Endodermal cell (in vitro differentiated cells): Measurements from ENCODE around the gene HDAC11. TPM values are rescaled to one million over a fixed set of nuclear protein-coding genes. Genes with fewer than 3 reads are reported as not detected.
A peak's percentile ranks its signal among the peaks of the same experiment; 100 is the strongest.

Experiments used
- DNase-seq: peaks from one replicate; pipeline ENCODE4 v3.0.0-alpha.2; 2017
- H3K27ac ChIP-seq: 2 replicates; pipeline ENCODE4 v1.5.1; 2013; ENCODE audit warnings: mild to moderate bottlenecking, low read depth, low read length, moderate library complexity
- H3K27me3 ChIP-seq: 2 replicates; pipeline ENCODE4 v1.6.1; 2013; ENCODE audit warnings: mild to moderate bottlenecking, low read length, moderate library complexity; ENCODE audit not compliant: insufficient read depth, control insufficient read depth, poor library complexity, severe bottlenecking
- H3K36me3 ChIP-seq: 2 replicates; pipeline ENCODE4 v1.7.0; 2013; ENCODE audit warnings: mild to moderate bottlenecking, low read length, moderate library complexity; ENCODE audit not compliant: control insufficient read depth, insufficient read depth
- H3K4me1 ChIP-seq: one replicate; pipeline ENCODE4 v1.7.0; 2013; ENCODE audit warnings: low read length; ENCODE audit not compliant: control insufficient read depth, insufficient read depth
- H3K4me3 ChIP-seq: 2 replicates; pipeline ENCODE4 v1.5.1; 2013; ENCODE audit warnings: mild to moderate bottlenecking, low read length, moderate library complexity
- H3K9ac ChIP-seq: 2 replicates; pipeline ENCODE4 v1.6.1; 2013; ENCODE audit warnings: mild to moderate bottlenecking, low read length, moderate library complexity; ENCODE audit not compliant: poor library complexity, severe bottlenecking; ENCODE audit errors: extremely low read depth
- H3K9me3 ChIP-seq: 2 replicates; pipeline ENCODE4 v1.6.1; 2013; ENCODE audit warnings: mild to moderate bottlenecking, low read length, moderate library complexity; ENCODE audit not compliant: control insufficient read depth
- H3K27ac Mint-ChIP-seq: 2 replicates; pipeline ENCODE4 v1.8.0; 2020; ENCODE audit warnings: mixed read lengths
- H3K27me3 Mint-ChIP-seq: 2 replicates; pipeline ENCODE4 v1.8.0; 2021; ENCODE audit warnings: mild to moderate bottlenecking, mixed read lengths; ENCODE audit not compliant: insufficient read depth
- H3K36me3 Mint-ChIP-seq: 2 replicates; pipeline ENCODE4 v1.8.0; 2020; ENCODE audit warnings: low read depth, mixed read lengths
- H3K4me1 Mint-ChIP-seq: 2 replicates; pipeline ENCODE4 v1.8.0; 2020; ENCODE audit warnings: mixed read lengths
- H3K4me3 Mint-ChIP-seq: 2 replicates; pipeline ENCODE4 v1.8.0; 2020; ENCODE audit warnings: mild to moderate bottlenecking, moderate library complexity, mixed read lengths
- H3K9me3 Mint-ChIP-seq: 2 replicates; pipeline ENCODE4 v1.8.0; 2020; ENCODE audit warnings: mild to moderate bottlenecking, mixed read lengths
- CTCF ChIP-seq: fragments of 200-600 bp; sonication (generic); conservative IDR thresholded peaks from 2 replicates; pipeline ENCODE4 v1.5.0; 2021; ENCODE audit warnings: antibody characterized with exemption, mild to moderate bottlenecking
- WGBS, 2 experiments: methylation state at CpG; one replicate each; pipeline versions ENCODE4 v1.1.5 to v1.1.7; 2013; ENCODE audit warnings: missing lambda C conversion rate in 2 of 2, mixed read lengths in 1 of 2; ENCODE audit not compliant: insufficient coverage in 1 of 2, insufficient read length in 1 of 2; 5-methylcytosine and 5-hydroxymethylcytosine counted together
- total RNA-seq, 2 donors: library from RNA; stranded (reverse); fragmentation: NEBNext Ultra II Directional in 1 of 2; extraction: Animal tissue kit (Norgen Biotek cat#: 25700) in 1 of 2; gene quantifications; 2 replicates in 1 of 2; 3 replicates in 1 of 2; pipeline ENCODE4 v1.2.1, GENCODE V29; 2021

Gene HDAC11
- total RNA-seq, 2 donors from 2014 or later = 17.0 to 17.1 TPM

GRCh38 chr3:13493867-13494441, 13.8 kb downstream of the HDAC11 start:
- Mint-ChIP-seq H3K27ac (no peak overlapping the region), H3K4me1 (peaks cover 2% of the 10 kb centered on the region), H3K36me3 (peaks cover 10% of the 10 kb centered on the region), H3K4me3 (no peak overlapping the region), H3K27me3 (no peaks in the 10 kb centered on the region), H3K9me3 (peaks cover 4% of the 10 kb centered on the region)
- TF ChIP-seq CTCF = no peak
- Histone ChIP-seq H3K4me1 (no peaks in the 10 kb centered on the region), H3K27me3 (no peaks in the 10 kb centered on the region), H3K27ac (no peak overlapping the region), H3K9me3 (no peaks in the 10 kb centered on the region), H3K9ac (no peak overlapping the region), H3K4me3 (no peak overlapping the region), H3K36me3 (peaks cover 6% of the 10 kb centered on the region)
- no peak for DNase-seq
- WGBS, 2 experiments = 88% methylated on average over 14 to 15 of the region's 15 CpGs

- H3K9me3 ChIP-seq = no peaks in the 10 kb centered on the region
- H3K4me1 Mint-ChIP-seq = peaks cover 2% of the 10 kb centered on the region
- peak; percentile 80 for DNase-seq
- H3K4me3 ChIP-seq = no peak overlapping the region
- no peaks in the 10 kb centered on the region for H3K9me3 Mint-ChIP-seq
- H3K4me3 Mint-ChIP-seq = no peak overlapping the region
- WGBS, 2 experiments = 77 to 86% methylated on average over 10 to 11 of the region's 11 CpGs
- no peak overlapping the region for H3K27ac Mint-ChIP-seq
- no peaks in the 10 kb centered on the region for H3K4me1 ChIP-seq
- H3K27me3 Mint-ChIP-seq = no peaks in the 10 kb centered on the region
- no peak overlapping the region for H3K9ac ChIP-seq
- no peak overlapping the region for H3K27ac ChIP-seq
- peaks cover under 1% of the 10 kb centered on the region for H3K36me3 ChIP-seq
- no peaks in the 10 kb centered on the region for H3K27me3 ChIP-seq
- peak; percentile 77 for TF ChIP-seq CTCF
- H3K36me3 Mint-ChIP-seq = peaks cover 4% of the 10 kb centered on the region
Observed at GRCh38 chr3:13494463-13495350, 14.6 kb downstream of the HDAC11 start.

- H3K4me1 ChIP-seq = no peaks in the 10 kb centered on the region
- WGBS, 2 experiments = 88 to 96% methylated on average over 3 of the region's 3 CpGs
- no peak overlapping the region for H3K4me3 ChIP-seq
- H3K27ac Mint-ChIP-seq = no peak overlapping the region
- H3K36me3 Mint-ChIP-seq = peaks cover under 1% of the 10 kb centered on the region
- no peaks in the 10 kb centered on the region for H3K27me3 Mint-ChIP-seq
- no peaks in the 10 kb centered on the region for H3K9me3 Mint-ChIP-seq
- peaks cover 2% of the 10 kb centered on the region for H3K4me1 Mint-ChIP-seq
- H3K9me3 ChIP-seq = no peaks in the 10 kb centered on the region
- TF ChIP-seq CTCF = no peak
- DNase-seq = no peak
- H3K36me3 ChIP-seq = no peaks in the 10 kb centered on the region
- H3K4me3 Mint-ChIP-seq = no peak overlapping the region
- H3K27me3 ChIP-seq = no peaks in the 10 kb centered on the region
- H3K27ac ChIP-seq = no peak overlapping the region
- no peak overlapping the region for H3K9ac ChIP-seq
Observed at GRCh38 chr3:13495351-13495813, 15.3 kb downstream of the HDAC11 start.
